K562 (cell line): ENCODE measurements around the gene HEBP1. TPM values are rescaled to one million over a fixed set of nuclear protein-coding genes. Genes with fewer than 3 reads are reported as not detected.

Experiments
- ARID2 ChIP-seq: fragments of 450-650 bp; IDR thresholded peaks from 2 replicates; pipeline ENCODE4 v1.6.1; 2017; ENCODE audit warnings: antibody characterized with exemption, mild to moderate bottlenecking
- ATF1 ChIP-seq, 2 experiments: fragments of 450-650 bp in 1 of 2; IDR thresholded peaks; 2 replicates each; pipeline ENCODE4 v1.6.1; 2016; ENCODE audit warnings: missing compliant biosample characterization in 1 of 2, missing genetic modification characterization in 1 of 2
- BHLHE40 ChIP-seq: IDR thresholded peaks from 2 replicates; pipeline ENCODE4 v1.6.1; 2011; ENCODE audit warnings: low read length, improper control_type of control experiment
- CBFB ChIP-seq: sonication (generic); formaldehyde crosslinking; IDR thresholded peaks from 2 replicates; pipeline ENCODE4 v1.4.0; 2020; ENCODE audit warnings: mild to moderate bottlenecking, missing genetic modification reagents
- CEBPG ChIP-seq, 3 experiments: fragments of 200-800 bp in 1 of 3; sonication (Bioruptor generic) in 1 of 3; sonication (generic) in 1 of 3; formaldehyde crosslinking in 1 of 3; IDR thresholded peaks in 2 of 3; conservative IDR thresholded peaks in 1 of 3; 2 replicates each; pipeline versions ENCODE4 v1.6.1 to v1.8.0; 2016 to 2022; ENCODE audit warnings: missing compliant biosample characterization in 2 of 3, missing genetic modification characterization in 2 of 3, mild to moderate bottlenecking in 1 of 3, missing genetic modification reagents in 1 of 3
- FOXA1 ChIP-seq: fragments of 450-650 bp; IDR thresholded peaks from 2 replicates; pipeline ENCODE4 v1.6.1; 2016; ENCODE audit warnings: mild to moderate bottlenecking, borderline replicate concordance
- JUND ChIP-seq, 2 experiments: IDR thresholded peaks; 2 replicates in 1 of 2; 3 replicates in 1 of 2; pipeline ENCODE4 v1.6.1; 2011; ENCODE audit warnings: borderline replicate concordance in 2 of 2, low read depth in 2 of 2, low read length in 2 of 2, improper control_type of control experiment in 1 of 2, missing biosample characterization in 1 of 2, missing genetic modification characterization in 1 of 2, missing genetic modification reagents in 1 of 2
- KAT2B ChIP-seq: IDR thresholded peaks from one replicate; pipeline ENCODE4 v1.6.1; 2012; ENCODE audit warnings: low read depth, mild to moderate bottlenecking, control low read depth, inconsistent platforms, low read length, moderate library complexity
- KDM1A ChIP-seq, 2 experiments: fragments of 450-650 bp; IDR thresholded peaks; 2 replicates each; pipeline ENCODE4 v1.6.1; 2016; ENCODE audit warnings: mild to moderate bottlenecking in 2 of 2
- KDM5B ChIP-seq: fragments of 200-600 bp; sonication (generic); IDR thresholded peaks from 2 replicates; pipeline ENCODE4 v1.6.1; 2012; ENCODE audit warnings: low read depth, mild to moderate bottlenecking, moderate library complexity, low read length, control low read depth, inconsistent platforms; ENCODE audit not compliant: insufficient replicate concordance
- MAFK ChIP-seq: IDR thresholded peaks from 2 replicates; pipeline ENCODE4 v1.6.1; 2011; ENCODE audit warnings: low read length, improper control_type of control experiment
- MTA1 ChIP-seq: fragments of 450-650 bp; IDR thresholded peaks from 2 replicates; pipeline ENCODE4 v1.6.1; 2017; ENCODE audit warnings: borderline replicate concordance
- NR0B1 ChIP-seq: fragments of 450-650 bp; IDR thresholded peaks from one replicate; pipeline ENCODE4 v1.6.1; 2018; ENCODE audit warnings: mild to moderate bottlenecking, moderate library complexity; ENCODE audit not compliant: partially characterized antibody
- NRF1 ChIP-seq, 2 experiments: fragments of 450-650 bp; IDR thresholded peaks in 1 of 2; conservative IDR thresholded peaks in 1 of 2; 2 replicates each; pipeline ENCODE4 v1.6.1; 2014; ENCODE audit warnings: mild to moderate bottlenecking in 2 of 2
- POLR3G ChIP-seq: IDR thresholded peaks from 2 replicates; pipeline ENCODE4 v1.6.1; 2011; ENCODE audit not compliant: insufficient read length, insufficient replicate concordance; ENCODE audit errors: extremely low read depth
- RBFOX2 ChIP-seq: fragments of 200-400 bp; formaldehyde crosslinking; IDR thresholded peaks from 2 replicates; pipeline ENCODE4 v1.6.1; 2017; ENCODE audit warnings: low read depth, mild to moderate bottlenecking, low read length, moderate library complexity
- SNRNP70 ChIP-seq: fragments of 200-400 bp; formaldehyde crosslinking; optimal IDR thresholded peaks from 2 replicates; pipeline ENCODE3; 2017; ENCODE audit warnings: low read depth, low read length
- SOX6 ChIP-seq: fragments of 450-650 bp; IDR thresholded peaks from 2 replicates; pipeline ENCODE4 v1.6.1; 2014; ENCODE audit warnings: mild to moderate bottlenecking
- SRSF3 ChIP-seq: fragments of 200-400 bp; formaldehyde crosslinking; IDR thresholded peaks from 2 replicates; pipeline ENCODE4 v1.6.1; 2016; ENCODE audit warnings: mild to moderate bottlenecking, low read length, moderate library complexity; ENCODE audit not compliant: insufficient read depth
- ZBTB7A ChIP-seq: IDR thresholded peaks from 2 replicates; pipeline ENCODE4 v1.6.1; 2011; ENCODE audit warnings: low read depth, mild to moderate bottlenecking, low read length, moderate library complexity, borderline replicate concordance; ENCODE audit not compliant: control insufficient read depth
- polyA plus RNA-seq, 8 experiments: library from polyadenylated mRNA; depleted of rRNA in 4 of 8; stranded (reverse) in 5 of 8; unstranded in 3 of 8; fragments of >200 nt; fragmentation: Nextera tagmentation in 2 of 8; fragmentation: Illumina TruSeq in 1 of 8; extraction: Ambion mirVana in 2 of 8; extraction: Trizol in 1 of 8; gene quantifications; 2 replicates each; pipeline versions ENCODE4 v1.2.1 to v1.2.3, GENCODE V29; 2011 to 2014; ENCODE audit warnings: inconsistent platforms in 1 of 8, missing spikeins in 1 of 8
- total RNA-seq, 7 experiments: library from RNA; depleted of rRNA in 6 of 7; stranded (reverse); fragments of >200 nt in 6 of 7; fragmentation: Illumina TruSeq in 2 of 7; extraction: Trizol in 2 of 7; gene quantifications; 2 replicates each; pipeline versions ENCODE4 v1.2.1 to v1.2.3, GENCODE V29; 2011 to 2021; ENCODE audit warnings: low replicate concordance in 1 of 7
- TF ChIP-seq, protein P1 (sequence below): fragments of 250-450 bp; sonication (Bioruptor Pico); IDR thresholded peaks from 2 replicates; pipeline ENCODE4 v1.5.0; 2021
- TF ChIP-seq, protein P2 (sequence below): fragments of 250-450 bp; sonication (Bioruptor Pico); IDR thresholded peaks from 2 replicates; pipeline ENCODE4 v1.4.0; 2020; ENCODE audit warnings: mild to moderate bottlenecking, moderate library complexity

HEBP1 gene
- total and polyA plus RNA-seq, 9 of the 15 experiments (the other 6 are each of a cell fraction or from before 2014, with no cell fraction given) = 1.1 to 10.1 (median 2.4) TPM

DNA sequence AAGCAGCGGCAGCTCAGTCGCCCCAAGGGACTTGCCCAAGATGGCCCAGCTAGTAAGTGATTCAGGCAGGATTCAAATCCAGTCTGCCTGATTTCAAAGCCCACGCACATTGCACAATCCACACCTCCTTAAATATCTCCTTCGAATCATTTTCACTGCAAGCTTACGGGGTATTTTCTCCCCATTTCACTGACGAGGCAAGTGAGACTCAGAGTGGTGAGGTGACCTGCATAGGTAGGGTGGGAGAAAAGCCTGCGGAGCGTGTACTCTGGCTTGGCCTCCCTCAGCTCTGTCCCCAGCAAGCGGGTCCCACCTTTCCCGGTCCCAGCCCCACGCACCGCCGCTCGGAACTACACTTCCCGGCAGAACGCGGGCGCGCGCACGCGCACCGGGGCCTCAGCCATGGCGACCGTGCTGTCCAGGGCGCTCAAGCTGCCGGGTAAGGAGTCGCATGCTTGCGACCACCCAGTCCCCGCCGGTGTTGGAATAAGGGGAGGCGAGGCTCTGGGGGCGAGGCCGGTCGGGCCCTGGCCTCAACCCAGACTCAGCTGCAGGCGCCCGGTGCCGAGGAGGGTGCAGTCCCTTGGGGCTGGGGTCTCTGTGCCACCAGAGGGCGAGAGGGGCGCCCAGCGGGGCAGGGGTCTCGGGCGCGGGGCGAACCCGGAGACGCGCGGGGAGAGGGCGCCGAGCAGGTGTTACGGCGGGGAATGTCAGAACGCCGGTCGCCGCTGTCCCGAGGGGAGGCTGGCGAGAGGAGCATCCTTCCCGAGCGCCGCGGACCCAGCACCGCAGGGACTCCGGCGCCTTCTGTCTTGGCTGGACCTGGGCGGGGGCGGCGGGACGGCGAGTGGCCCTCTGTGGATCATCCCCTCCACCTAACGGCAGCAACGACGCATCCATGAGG, 44.2 kb upstream of the HEBP1 start, which contains the start of gene FAM234B (continued):
- TF ChIP-seq SRSF3 (no peak), FOXA1 (no peak), ARID2 (no peak), CBFB (no peak), NRF1 (conservative IDR thresholded peaks at IDR 0.05 in 1 of 2, IDR thresholded peaks at IDR 0.05 in 1 of 2) (peak; percentile 96 to 97), SOX6 (no peak), KDM1A (IDR thresholded peaks at IDR 0.05) (no peak), MTA1 (no peak), SNRNP70 (no peak), KAT2B (no peak), JUND (IDR thresholded peaks at IDR 0.05; ENCODE audit: borderline replicate concordance, low read depth, low read length) (no peak), JUND (tag; IDR thresholded peaks at IDR 0.05; ENCODE audit: borderline replicate concordance, low read depth, low read length) (no peak), RBFOX2 (peak; percentile 51), POLR3G (no peak), KDM5B (no peak), NR0B1 (no peak), ZBTB7A (peak; percentile 60; the same call in 1 of the 2 replicates), BHLHE40 (no peak), ATF1 (CRISPR knock-in tag; IDR thresholded peaks at IDR 0.05) (no peak), ATF1 (tag; IDR thresholded peaks at IDR 0.05) (no peak), CEBPG (CRISPR knock-in tag; IDR thresholded peaks at IDR 0.05) (no peak), CEBPG (tag; conservative IDR thresholded peaks at IDR 0.05 in 1 of 2, IDR thresholded peaks at IDR 0.05 in 1 of 2) (peak; percentile 52 to 85), MAFK (no peak)
- TF ChIP-seq, protein P1, sequence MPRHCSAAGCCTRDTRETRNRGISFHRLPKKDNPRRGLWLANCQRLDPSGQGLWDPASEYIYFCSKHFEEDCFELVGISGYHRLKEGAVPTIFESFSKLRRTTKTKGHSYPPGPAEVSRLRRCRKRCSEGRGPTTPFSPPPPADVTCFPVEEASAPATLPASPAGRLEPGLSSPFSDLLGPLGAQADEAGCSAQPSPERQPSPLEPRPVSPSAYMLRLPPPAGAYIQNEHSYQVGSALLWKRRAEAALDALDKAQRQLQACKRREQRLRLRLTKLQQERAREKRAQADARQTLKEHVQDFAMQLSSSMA (CRISPR knock-in tag) = no peak
- TF ChIP-seq, protein P2, sequence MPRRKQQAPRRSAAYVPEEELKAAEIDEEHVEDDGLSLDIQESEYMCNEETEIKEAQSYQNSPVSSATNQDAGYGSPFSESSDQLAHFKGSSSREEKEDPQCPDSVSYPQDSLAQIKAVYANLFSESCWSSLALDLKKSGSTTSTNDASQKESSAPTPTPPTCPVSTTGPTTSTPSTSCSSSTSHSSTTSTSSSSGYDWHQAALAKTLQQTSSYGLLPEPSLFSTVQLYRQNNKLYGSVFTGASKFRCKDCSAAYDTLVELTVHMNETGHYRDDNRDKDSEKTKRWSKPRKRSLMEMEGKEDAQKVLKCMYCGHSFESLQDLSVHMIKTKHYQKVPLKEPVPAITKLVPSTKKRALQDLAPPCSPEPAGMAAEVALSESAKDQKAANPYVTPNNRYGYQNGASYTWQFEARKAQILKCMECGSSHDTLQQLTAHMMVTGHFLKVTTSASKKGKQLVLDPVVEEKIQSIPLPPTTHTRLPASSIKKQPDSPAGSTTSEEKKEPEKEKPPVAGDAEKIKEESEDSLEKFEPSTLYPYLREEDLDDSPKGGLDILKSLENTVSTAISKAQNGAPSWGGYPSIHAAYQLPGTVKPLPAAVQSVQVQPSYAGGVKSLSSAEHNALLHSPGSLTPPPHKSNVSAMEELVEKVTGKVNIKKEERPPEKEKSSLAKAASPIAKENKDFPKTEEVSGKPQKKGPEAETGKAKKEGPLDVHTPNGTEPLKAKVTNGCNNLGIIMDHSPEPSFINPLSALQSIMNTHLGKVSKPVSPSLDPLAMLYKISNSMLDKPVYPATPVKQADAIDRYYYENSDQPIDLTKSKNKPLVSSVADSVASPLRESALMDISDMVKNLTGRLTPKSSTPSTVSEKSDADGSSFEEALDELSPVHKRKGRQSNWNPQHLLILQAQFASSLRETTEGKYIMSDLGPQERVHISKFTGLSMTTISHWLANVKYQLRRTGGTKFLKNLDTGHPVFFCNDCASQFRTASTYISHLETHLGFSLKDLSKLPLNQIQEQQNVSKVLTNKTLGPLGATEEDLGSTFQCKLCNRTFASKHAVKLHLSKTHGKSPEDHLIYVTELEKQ = no peak
